GM18505 (cell line): ENCODE measurements around the gene ABCB8.

ENCODE experiments used
- ATAC-seq: cut with Tn5 transposase; IDR thresholded peaks from one replicate; pipeline ENCODE4 v1.9.1; 2021; ENCODE audit not compliant: unreplicated experiment
- POLR2A ChIP-seq: IDR thresholded peaks from 4 replicates; pipeline ENCODE4 v1.6.1; 2011; ENCODE audit warnings: borderline replicate concordance; ENCODE audit not compliant: insufficient read depth, insufficient read length; ENCODE audit errors: extremely low read depth

ABCB8 gene

DNA sequence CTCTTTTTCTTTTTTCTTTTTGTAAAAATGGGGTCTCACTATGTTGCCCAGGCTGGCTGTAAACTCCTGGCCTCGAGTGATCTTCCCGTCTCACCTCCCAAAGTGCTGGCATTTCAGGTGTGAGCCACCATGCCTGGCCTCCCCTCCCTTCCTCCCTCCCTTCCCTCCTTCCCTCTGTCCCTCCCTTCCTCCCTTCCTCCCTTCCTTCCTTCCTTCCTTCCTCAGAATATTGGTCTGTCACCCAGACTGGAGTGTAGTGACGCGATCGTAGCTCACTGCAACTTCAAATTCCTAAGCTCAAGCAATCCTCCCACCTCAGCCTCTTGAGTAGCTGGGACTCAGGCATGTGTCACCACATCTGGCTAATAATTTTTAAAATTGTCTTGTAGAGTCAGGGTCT, 66.4 kb downstream of the ABCB8 start:
- no peak for ATAC-seq
- no peak for TF ChIP-seq POLR2A

DNA sequence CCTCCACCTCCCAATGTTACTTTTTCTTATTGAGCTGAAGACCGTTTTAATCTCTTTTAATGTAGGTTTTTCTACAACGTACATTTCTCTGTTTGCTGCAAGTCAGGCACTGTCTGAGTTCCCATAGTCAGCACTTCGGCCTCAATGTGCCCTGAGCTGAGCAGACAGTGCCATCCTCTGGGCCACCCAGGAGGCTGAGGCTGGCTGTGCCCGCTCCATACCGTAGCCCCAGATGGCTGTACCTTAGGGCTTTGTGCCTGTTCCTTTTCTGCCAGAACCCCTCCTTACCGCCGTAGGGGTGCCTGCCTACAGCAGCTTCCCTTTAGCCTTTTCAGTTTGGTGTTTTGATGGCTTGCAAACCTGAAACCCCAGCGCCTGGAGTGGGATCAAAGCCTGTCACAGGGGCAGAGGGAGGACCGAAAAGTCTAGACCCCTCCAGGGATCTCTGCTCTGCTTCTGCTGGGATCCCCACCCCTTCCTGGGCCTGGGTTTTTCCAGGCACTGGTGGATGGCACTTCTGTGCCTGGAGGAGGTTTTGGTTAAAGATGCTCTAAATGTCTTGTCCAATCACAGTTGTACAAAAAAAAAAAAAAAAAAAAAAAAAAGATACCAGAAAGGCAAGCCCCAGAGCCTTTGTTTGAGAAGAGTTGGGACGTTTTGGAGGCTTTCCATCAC, 67.0 kb downstream of the ABCB8 start:
- no peak for TF ChIP-seq POLR2A
- no peak for ATAC-seq

DNA sequence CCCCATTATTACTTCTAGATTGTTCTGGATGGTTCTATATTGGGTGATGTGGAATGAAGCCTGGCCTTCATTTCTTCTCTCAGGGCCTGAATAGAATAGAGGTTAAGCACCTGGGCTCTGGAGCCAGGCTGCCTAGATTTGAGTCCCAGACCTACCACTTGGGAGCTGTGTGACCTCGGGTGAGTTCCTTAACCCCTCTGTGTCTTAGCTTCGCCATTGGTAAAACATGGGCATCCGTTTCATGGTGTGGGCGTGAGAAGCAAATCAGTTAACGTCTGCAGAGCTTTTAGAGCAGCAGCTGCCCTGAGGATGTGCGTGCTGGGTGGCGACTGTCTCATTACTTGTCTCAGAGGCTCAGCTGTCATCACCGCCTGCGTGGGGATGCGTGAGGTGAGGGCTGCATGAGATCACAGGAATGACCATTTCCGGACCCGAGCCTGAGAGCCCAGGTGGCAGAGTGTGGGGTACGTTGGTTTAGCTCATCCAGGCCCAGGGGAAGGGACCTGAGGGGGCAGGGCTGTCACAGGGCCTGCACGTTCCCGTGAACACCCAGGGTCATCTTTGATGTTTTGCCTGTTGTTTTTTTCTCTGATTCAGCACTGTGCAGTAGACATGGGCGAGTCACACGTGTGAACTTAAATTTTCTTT, 67.7 kb downstream of the ABCB8 start:
- no peak for ATAC-seq
- no peak for TF ChIP-seq POLR2A
